T-cell (primary cell): ENCODE measurements around the gene CCL8. TPM values are rescaled to one million over a fixed set of nuclear protein-coding genes. Genes with fewer than 3 reads are reported as not detected.

ENCODE experiments used
- ATAC-seq, 4 experiments: fragments of 200-7000 bp in 3 of 4; fragments of 150-1000 bp in 1 of 4; cut with Tn5 transposase; replicated peaks in 1 of 4; 1 replicate in 3 of 4; 2 replicates in 1 of 4; pipeline ENCODE4 v1.10.0; 2021; ENCODE audit warnings: moderate library complexity in 3 of 4, mild to moderate bottlenecking in 2 of 4, moderate number of reproducible peaks in 1 of 4
- CTCF ChIA-PET, 2 donors: fragments of 300-600 bp; sonication (Branson Sonifier 250); formaldehyde crosslinking; loops; one replicate each; lab custom pipeline; 2022; ENCODE audit warnings: antibody characterized with exemption in 2 of 2; lab: Charles Lee
- POLR2A ChIA-PET, 2 donors: fragments of 300-600 bp; sonication (Branson Sonifier 250); formaldehyde crosslinking; loops; one replicate each; lab custom pipeline; 2022; ENCODE audit warnings: antibody characterized with exemption in 2 of 2; lab: Charles Lee
- DNase-seq, 35 experiments: peaks; one replicate each; pipeline versions ENCODE4 v3.0.0 to v3.0.0-alpha.2; 2013 to 2023
- H3K27ac ChIP-seq: one replicate; pipeline ENCODE4 v1.5.1; 2013; ENCODE audit warnings: low read length
- H3K27me3 ChIP-seq, 2 experiments: replicated peaks in 1 of 2; 1 replicate in 1 of 2; 2 replicates in 1 of 2; pipeline versions ENCODE4 v1.6.1 to v1.7.0; 2013; ENCODE audit warnings: low read length in 1 of 2, mixed read lengths in 1 of 2; ENCODE audit not compliant: control insufficient read depth in 2 of 2, insufficient read depth in 2 of 2; ENCODE audit errors: extremely low read depth in 1 of 2
- H3K36me3 ChIP-seq, 2 donors: 1 replicate in 1 of 2; 2 replicates in 1 of 2; pipeline versions ENCODE4 v1.6.1 to v1.7.0; 2013; ENCODE audit warnings: low read length in 1 of 2; ENCODE audit not compliant: control insufficient read depth in 2 of 2, insufficient read depth in 1 of 2; ENCODE audit errors: extremely low read depth in 1 of 2
- H3K4me1 ChIP-seq, 2 experiments: 1 replicate in 1 of 2; 2 replicates in 1 of 2; pipeline versions ENCODE4 v1.6.1 to v1.7.0; 2013; ENCODE audit warnings: low read length in 2 of 2, mixed read lengths in 1 of 2; ENCODE audit not compliant: insufficient read depth in 2 of 2, control insufficient read depth in 1 of 2; ENCODE audit errors: extremely low read depth in 1 of 2
- H3K4me3 ChIP-seq, 2 donors: 1 replicate in 1 of 2; 2 replicates in 1 of 2; pipeline versions ENCODE4 v1.5.1 to v1.7.0; 2013; ENCODE audit warnings: mild to moderate bottlenecking in 2 of 2, low read length in 1 of 2, moderate library complexity in 1 of 2; ENCODE audit not compliant: control insufficient read depth in 1 of 2; ENCODE audit errors: extremely low read depth in 1 of 2
- H3K9me3 ChIP-seq: 2 replicates; pipeline ENCODE4 v1.7.0; 2013
- H3K27ac Mint-ChIP-seq, 2 donors: one replicate each; pipeline ENCODE4 v1.8.0; 2020 to 2021; ENCODE audit warnings: mild to moderate bottlenecking in 2 of 2, mixed read lengths in 2 of 2
- H3K27me3 Mint-ChIP-seq, 2 donors: one replicate each; pipeline ENCODE4 v1.8.0; 2021 to 2022; ENCODE audit warnings: mixed read lengths in 2 of 2
- H3K36me3 Mint-ChIP-seq: one replicate; pipeline ENCODE4 v1.8.0; 2021; ENCODE audit warnings: mixed read lengths
- H3K4me1 Mint-ChIP-seq, 3 donors: one replicate each; pipeline ENCODE4 v1.8.0; 2020 to 2022; ENCODE audit warnings: mixed read lengths in 3 of 3, mild to moderate bottlenecking in 1 of 3
- H3K4me3 Mint-ChIP-seq, 3 donors: one replicate each; pipeline ENCODE4 v1.8.0; 2020 to 2022; ENCODE audit warnings: mild to moderate bottlenecking in 3 of 3, mixed read lengths in 3 of 3, moderate library complexity in 3 of 3
- H3K9me3 Mint-ChIP-seq, 3 donors: one replicate each; pipeline ENCODE4 v1.8.0; 2020 to 2022; ENCODE audit warnings: mixed read lengths in 3 of 3
- WGBS: methylation state at CpG from one replicate; pipeline ENCODE4 v1.1.5; 2013; ENCODE audit warnings: missing lambda C conversion rate; ENCODE audit not compliant: insufficient coverage; 5-methylcytosine and 5-hydroxymethylcytosine counted together
- total RNA-seq, 35 experiments: library from RNA in 6 of 35; stranded (reverse) in 6 of 35; fragments of 120-200 nt in 1 of 35; gene quantifications; one replicate each; pipeline versions ENCODE4 v1.2.1 to v1.2.4 and lab custom pipeline; 2013 to 2026

The CCL8 gene
- total RNA-seq, 5 donors from 2014 or later (not counting 1 experiment from before 2014, with no cell fraction given), result not detected

GRCh38 chr17:34366529-34367107 lies 47.4 kb downstream of the CCL8 start:
- POLR2A ChIA-PET, result no interaction called here
- CTCF ChIA-PET, result no interaction called here

GRCh38 chr17:34367486-34368195 lies 48.4 kb downstream of the CCL8 start:
- Mint-ChIP-seq H3K27me3 (peaks cover under 1 to 13% of the 10 kb centered on the region in 2 donors), H3K27ac (no peak overlapping the region), H3K4me1 (peaks cover 9 to 10% (median 9%) of the 10 kb centered on the region in 3 donors), H3K9me3 (no peaks in the 10 kb centered on the region), H3K4me3 (no peak overlapping the region), H3K36me3 (no peaks in the 10 kb centered on the region)
- DNase-seq (no peak), ATAC-seq (no peak)
- H3K27ac ChIP-seq, result no peak overlapping the region
- POLR2A ChIA-PET, result no interaction called here
- WGBS, result 86% methylated on average over 7 of the region's 9 CpGs
- H3K27me3 ChIP-seq, result peaks cover 0 to 10% of the 10 kb centered on the region in 2 experiments
- CTCF ChIA-PET, result no interaction called here
- H3K4me1 ChIP-seq, result peaks cover 0 to 4% of the 10 kb centered on the region in 2 experiments
- no peaks in the 10 kb centered on the region for H3K36me3 ChIP-seq
- H3K4me3 ChIP-seq, result no peak overlapping the region
- H3K9me3 ChIP-seq, result no peaks in the 10 kb centered on the region

More at GRCh38 chr17:34366529-34367107, 47.4 kb downstream of the CCL8 start:
- Histone ChIP-seq H3K4me1 (peaks cover 0 to 4% of the 10 kb centered on the region in 2 experiments), H3K9me3 (no peaks in the 10 kb centered on the region), H3K27me3 (peaks cover 0 to 15% of the 10 kb centered on the region in 2 experiments), H3K4me3 (no peak overlapping the region), H3K36me3 (no peaks in the 10 kb centered on the region), H3K27ac (no peak overlapping the region)
- H3K27me3 Mint-ChIP-seq, result peaks cover 6 to 20% of the 10 kb centered on the region in 2 donors
- H3K4me3 Mint-ChIP-seq, result no peak overlapping the region
- H3K4me1 Mint-ChIP-seq, result peaks cover 9 to 10% (median 9%) of the 10 kb centered on the region in 3 donors
- no peaks in the 10 kb centered on the region for H3K9me3 Mint-ChIP-seq
- H3K27ac Mint-ChIP-seq, result no peak overlapping the region
- 75% methylated on average over 2 of the region's 4 CpGs for WGBS
- H3K36me3 Mint-ChIP-seq, result no peaks in the 10 kb centered on the region
- ATAC-seq (no peak), DNase-seq (no peak)

- no peak overlapping the region for H3K27ac Mint-ChIP-seq
- no peak overlapping the region for H3K4me3 Mint-ChIP-seq
- H3K4me3 ChIP-seq, result no peak overlapping the region
- CTCF ChIA-PET, result no interaction called here
- no peak for ATAC-seq
- peaks cover 0 to 3% of the 10 kb centered on the region in 2 experiments for H3K27me3 ChIP-seq
- peaks cover 0 to 10% of the 10 kb centered on the region in 2 donors for H3K27me3 Mint-ChIP-seq
- H3K9me3 Mint-ChIP-seq, result no peaks in the 10 kb centered on the region
- DNase-seq, result no peak
- H3K27ac ChIP-seq, result no peak overlapping the region
- H3K4me1 Mint-ChIP-seq, result peaks cover 9 to 10% (median 9%) of the 10 kb centered on the region in 3 donors
- POLR2A ChIA-PET, result no interaction called here
- H3K9me3 ChIP-seq, result no peaks in the 10 kb centered on the region
- no peaks in the 10 kb centered on the region for H3K36me3 ChIP-seq
- H3K36me3 Mint-ChIP-seq, result no peaks in the 10 kb centered on the region
- H3K4me1 ChIP-seq, result peaks cover 0 to 4% of the 10 kb centered on the region in 2 experiments
- WGBS, result 64% methylated on average over 5 of the region's 9 CpGs
Observed at GRCh38 chr17:34368196-34368945, 49.1 kb downstream of the CCL8 start.

- Mint-ChIP-seq H3K4me1 (peaks cover 9 to 10% (median 9%) of the 10 kb centered on the region in 3 donors), H3K27me3 (peaks cover 0 to 7% of the 10 kb centered on the region in 2 donors), H3K4me3 (no peak overlapping the region), H3K27ac (no peak overlapping the region), H3K36me3 (no peaks in the 10 kb centered on the region), H3K9me3 (no peaks in the 10 kb centered on the region)
- ChIA-PET POLR2A (no interaction called here), CTCF (interaction anchor here in 1 of 2 donors (0.6 kb wide), 1 partner anchor 9 kb away, joined by 3 read pairs; no protein-coding TSS in a partner anchor)
- no peak for ATAC-seq
- peaks cover 0 to 4% of the 10 kb centered on the region in 2 experiments for H3K4me1 ChIP-seq
- H3K36me3 ChIP-seq, result no peaks in the 10 kb centered on the region
- no peak for DNase-seq
- peaks cover 0 to 3% of the 10 kb centered on the region in 2 experiments for H3K27me3 ChIP-seq
- H3K9me3 ChIP-seq, result no peaks in the 10 kb centered on the region
- no peak overlapping the region for H3K27ac ChIP-seq
- 69% methylated on average over 4 of the region's 4 CpGs for WGBS
- no peak overlapping the region for H3K4me3 ChIP-seq
Observed at GRCh38 chr17:34368946-34369500, 49.8 kb downstream of the CCL8 start.

- ATAC-seq (no peak), DNase-seq (no peak)
- WGBS, result 100% methylated on average over 1 of the region's 3 CpGs
- peaks cover 9 to 10% (median 9%) of the 10 kb centered on the region in 3 donors for H3K4me1 Mint-ChIP-seq
- H3K4me3 ChIP-seq, result no peak overlapping the region
- H3K9me3 Mint-ChIP-seq, result no peaks in the 10 kb centered on the region
- H3K9me3 ChIP-seq, result no peaks in the 10 kb centered on the region
- CTCF ChIA-PET, result interaction anchor here in 1 of 2 donors (0.6 kb wide), 1 partner anchor 10 kb away, joined by 3 read pairs; no protein-coding TSS in a partner anchor
- no peak overlapping the region for H3K27ac Mint-ChIP-seq
- H3K4me3 Mint-ChIP-seq, result no peak overlapping the region
- peaks cover 0 to 4% of the 10 kb centered on the region in 2 experiments for H3K4me1 ChIP-seq
- H3K27me3 Mint-ChIP-seq, result peaks cover 0 to 7% of the 10 kb centered on the region in 2 donors
- no peak overlapping the region for H3K27ac ChIP-seq
- POLR2A ChIA-PET, result no interaction called here
- H3K36me3 Mint-ChIP-seq, result no peaks in the 10 kb centered on the region
- no peaks in the 10 kb centered on the region for H3K36me3 ChIP-seq
- peaks cover 0 to 3% of the 10 kb centered on the region in 2 experiments for H3K27me3 ChIP-seq
Observed at GRCh38 chr17:34369571-34369970, 50.3 kb downstream of the CCL8 start.
